Right hindlimb (tissue), 1 donor: ENCODE measurements around the gene DYNLT5.
"Not testable (repeated sequence)": the region's sequence is repeated elsewhere in the genome, so short reads cannot be mapped to it uniquely, and the experiment has no call there.

Experiments used
- DNase-seq: peaks from one replicate; pipeline ENCODE4 v3.0.0-alpha.2; 2018

DYNLT5 gene

GRCh38 chr1:66752000-66752592, at the start of gene DYNLT5:
Gene DYNLT5 (plus strand): TSS chr1:66752459. CDS start chr1:66754659, 2,200 bp downstream.
- DNase-seq: peak; percentile 66

GRCh38 chr1:66704177-66704875, 47.9 kb upstream of the DYNLT5 start:
- DNase-seq: no peak

GRCh38 chr1:66705110-66705509, 47.1 kb upstream of the DYNLT5 start:
- no peak for DNase-seq

- no peak for DNase-seq
Observed at GRCh38 chr1:66711420-66711819, 40.8 kb upstream of the DYNLT5 start.

- DNase-seq: no peak
Observed at GRCh38 chr1:66712839-66713238, 39.4 kb upstream of the DYNLT5 start.

GRCh38 chr1:66723985-66724384, 28.3 kb upstream of the DYNLT5 start:
- DNase-seq: no peak

GRCh38 chr1:66725885-66726665, 26.2 kb upstream of the DYNLT5 start:
- peak; percentile 44 for DNase-seq

- no peak for DNase-seq
Observed at GRCh38 chr1:66728021-66728420, 24.2 kb upstream of the DYNLT5 start.

- DNase-seq: not testable (repeated sequence)
Observed at GRCh38 chr1:66728716-66729115, 23.5 kb upstream of the DYNLT5 start.

- DNase-seq: no peak
Observed at GRCh38 chr1:66729119-66729518, 23.1 kb upstream of the DYNLT5 start.

- DNase-seq: no peak
Observed at GRCh38 chr1:66729523-66729922, 22.7 kb upstream of the DYNLT5 start.

GRCh38 chr1:66730462-66730861, 21.8 kb upstream of the DYNLT5 start:
- no peak for DNase-seq

GRCh38 chr1:66731170-66731865, 20.9 kb upstream of the DYNLT5 start:
- DNase-seq: no peak

GRCh38 chr1:66732407-66733166, 19.7 kb upstream of the DYNLT5 start:
- DNase-seq: no peak

GRCh38 chr1:66733348-66734017, 18.8 kb upstream of the DYNLT5 start:
- DNase-seq: no peak

GRCh38 chr1:66734531-66734930, 17.7 kb upstream of the DYNLT5 start:
- not testable (repeated sequence) for DNase-seq

- no peak for DNase-seq
Observed at GRCh38 chr1:66737836-66738235, 14.4 kb upstream of the DYNLT5 start.

- DNase-seq: no peak
Observed at GRCh38 chr1:66739401-66740157, 12.7 kb upstream of the DYNLT5 start.

- DNase-seq: no peak
Observed at GRCh38 chr1:66745451-66745850, 6.8 kb upstream of the DYNLT5 start.

GRCh38 chr1:66747501-66747900, 4.8 kb upstream of the DYNLT5 start:
- DNase-seq: no peak

GRCh38 chr1:66750577-66750976, 1.7 kb upstream of the DYNLT5 start:
- DNase-seq: no peak
